RWPE1 (cell line): ENCODE results near the gene MED8.

Experiments used
- CTCF ChIA-PET: fragments of 350-600 bp; sonication (Branson Sonifier 250); formaldehyde crosslinking; extraction: SDS; loops from one replicate; lab custom pipeline; 2021; lab: Yijun Ruan, JAX
- POLR2A ChIA-PET: fragments of 400-600 bp; formaldehyde crosslinking; extraction: SDS; loops from one replicate; lab custom pipeline; 2020; ENCODE audit warnings: antibody characterized with exemption; ENCODE audit not compliant: low non-redundant PET; lab: Yijun Ruan, JAX
- DNase-seq: peaks from one replicate; pipeline ENCODE4 v3.0.0; 2012; ENCODE audit warnings: low spot score
- H3K27ac ChIP-seq: fragments of 450-650 bp; 2 replicates; pipeline ENCODE4 v1.5.1; 2017
- TF ChIP-seq, protein P1 (sequence below): fragments of 450-650 bp; conservative IDR thresholded peaks from 2 replicates; pipeline ENCODE4 v1.5.1; 2017; ENCODE audit warnings: low read depth, mild to moderate bottlenecking

Gene MED8

DNA sequence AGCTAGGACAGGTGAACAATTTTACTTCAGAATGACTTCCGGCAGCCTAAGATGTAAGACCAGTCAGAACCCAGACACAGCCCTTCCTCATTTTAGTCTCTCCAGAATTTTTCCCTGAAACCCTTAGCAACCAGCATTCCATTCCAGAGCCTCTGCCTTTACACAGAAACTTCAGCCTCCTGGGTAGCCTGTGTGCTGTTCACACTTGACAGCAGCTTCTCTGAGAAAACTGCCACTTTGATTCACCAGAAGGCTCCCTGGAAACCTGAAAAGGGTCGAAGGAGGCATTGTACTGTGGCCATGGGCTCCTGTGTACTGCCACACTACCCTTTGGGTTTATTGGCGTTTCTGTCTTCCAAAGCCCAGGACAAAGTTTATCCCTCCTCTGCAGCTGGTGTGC, 46.8 kb upstream of the MED8 start:
- H3K27ac ChIP-seq: no peak overlapping the region
- ChIA-PET CTCF (no interaction called here), POLR2A (no interaction called here)
- TF ChIP-seq, protein P1, sequence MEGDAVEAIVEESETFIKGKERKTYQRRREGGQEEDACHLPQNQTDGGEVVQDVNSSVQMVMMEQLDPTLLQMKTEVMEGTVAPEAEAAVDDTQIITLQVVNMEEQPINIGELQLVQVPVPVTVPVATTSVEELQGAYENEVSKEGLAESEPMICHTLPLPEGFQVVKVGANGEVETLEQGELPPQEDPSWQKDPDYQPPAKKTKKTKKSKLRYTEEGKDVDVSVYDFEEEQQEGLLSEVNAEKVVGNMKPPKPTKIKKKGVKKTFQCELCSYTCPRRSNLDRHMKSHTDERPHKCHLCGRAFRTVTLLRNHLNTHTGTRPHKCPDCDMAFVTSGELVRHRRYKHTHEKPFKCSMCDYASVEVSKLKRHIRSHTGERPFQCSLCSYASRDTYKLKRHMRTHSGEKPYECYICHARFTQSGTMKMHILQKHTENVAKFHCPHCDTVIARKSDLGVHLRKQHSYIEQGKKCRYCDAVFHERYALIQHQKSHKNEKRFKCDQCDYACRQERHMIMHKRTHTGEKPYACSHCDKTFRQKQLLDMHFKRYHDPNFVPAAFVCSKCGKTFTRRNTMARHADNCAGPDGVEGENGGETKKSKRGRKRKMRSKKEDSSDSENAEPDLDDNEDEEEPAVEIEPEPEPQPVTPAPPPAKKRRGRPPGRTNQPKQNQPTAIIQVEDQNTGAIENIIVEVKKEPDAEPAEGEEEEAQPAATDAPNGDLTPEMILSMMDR: no peak
- no peak for DNase-seq

DNA sequence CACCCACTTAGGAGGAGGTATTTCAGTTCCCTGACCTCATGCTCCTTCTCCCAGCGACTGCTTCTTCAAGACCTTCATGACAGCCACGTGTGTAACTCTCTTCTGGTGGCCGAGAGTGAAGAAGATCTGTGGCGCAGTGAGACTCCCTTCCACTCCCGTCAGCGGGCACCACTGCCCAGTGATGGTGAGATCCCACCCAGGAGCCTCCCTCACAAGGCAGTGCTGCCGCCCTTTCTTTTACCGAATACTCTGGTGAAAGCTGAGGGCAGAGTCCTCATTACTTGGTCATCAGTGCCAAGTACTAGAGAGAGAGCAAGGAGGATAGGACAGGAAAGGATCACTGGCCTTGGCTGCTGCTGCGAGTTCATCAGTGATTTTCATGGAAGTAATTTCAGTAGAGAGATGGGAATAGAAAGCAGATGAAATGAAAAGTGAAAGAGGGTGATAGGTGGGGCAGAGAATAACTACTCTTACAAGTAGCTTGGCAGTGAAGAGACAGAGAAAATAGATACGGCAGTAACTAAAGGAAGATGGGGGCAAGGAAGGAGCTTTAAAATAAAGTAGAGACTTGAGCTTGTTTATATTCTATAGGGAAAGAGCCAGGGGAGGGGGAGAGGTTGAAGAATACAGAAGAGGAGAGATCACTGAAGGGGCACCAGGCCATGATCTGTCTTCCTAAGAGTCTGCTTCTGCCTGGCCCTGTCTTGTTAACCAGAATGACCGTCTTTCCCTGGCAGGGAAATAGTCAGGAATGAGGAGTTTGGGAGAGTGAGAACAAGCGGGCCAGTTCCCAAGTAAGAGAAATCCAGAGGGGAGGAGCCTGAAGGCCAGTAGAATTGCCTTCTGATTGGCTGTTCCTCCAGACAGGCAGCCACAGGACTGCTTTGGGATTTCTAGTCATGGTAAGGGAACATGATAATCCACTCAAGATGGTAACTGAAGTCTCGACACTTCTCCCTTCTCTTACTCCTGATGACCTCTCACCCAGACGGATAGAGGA, 45.8 kb upstream of the MED8 start:
- DNase-seq: no peak
- POLR2A ChIA-PET: no interaction called here
- CTCF ChIA-PET: interaction anchor here (0.6 kb wide), 1 partner anchor 206 kb away, joined by 3 read pairs; no protein-coding TSS in a partner anchor

DNA sequence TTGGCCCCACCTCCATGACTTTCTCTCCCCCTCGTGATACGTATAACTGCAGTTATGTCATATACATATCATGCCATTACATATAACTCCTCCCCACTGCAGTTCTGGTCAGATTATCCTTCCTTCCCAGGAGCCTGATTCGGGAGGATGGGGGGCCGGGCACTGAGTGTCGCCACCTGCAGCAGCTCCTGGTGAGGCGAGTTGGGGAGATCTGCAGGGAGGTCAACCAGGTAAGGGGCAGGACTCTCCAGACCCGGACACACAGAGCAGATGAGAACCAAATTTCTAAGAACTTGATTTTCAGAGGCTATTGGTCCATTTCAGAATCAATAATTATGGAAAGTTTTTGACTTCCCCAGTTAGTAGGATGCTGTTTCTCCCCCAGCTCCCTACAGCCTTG, 44.7 kb upstream of the MED8 start:
- POLR2A ChIA-PET: no interaction called here
- CTCF ChIA-PET: interaction anchor here (0.7 kb wide), 1 partner anchor 521 kb away, joined by 4 read pairs; no protein-coding TSS in a partner anchor
- no peak overlapping the region for H3K27ac ChIP-seq
- TF ChIP-seq, protein P1: no peak
- DNase-seq: no peak

More for the DNA sequence above, 45.8 kb upstream of the MED8 start:
- TF ChIP-seq, protein P1: no peak
- no peak overlapping the region for H3K27ac ChIP-seq

DNA sequence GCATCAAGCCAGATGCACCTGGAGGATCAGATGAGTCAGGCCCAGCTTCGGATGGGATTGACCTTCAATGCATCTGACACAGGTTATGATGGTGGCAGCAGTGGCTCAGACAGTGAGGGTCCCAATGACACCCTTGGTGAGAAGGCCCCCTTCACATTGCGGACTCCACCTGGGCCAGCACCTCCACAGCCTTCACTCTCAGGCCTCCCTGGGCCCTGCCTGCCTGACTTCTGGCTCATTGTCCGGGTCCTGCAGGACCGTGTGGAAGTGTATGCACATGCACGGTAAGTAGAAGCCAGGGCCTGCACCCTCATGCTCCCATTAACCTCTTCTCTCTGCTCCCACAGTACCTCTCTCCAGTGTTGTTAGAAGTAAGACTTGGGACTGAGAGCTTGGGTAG, 43.3 kb upstream of the MED8 start:
- ChIA-PET POLR2A (no interaction called here), CTCF (no interaction called here)
- TF ChIP-seq, protein P1: no peak
- no peak overlapping the region for H3K27ac ChIP-seq
- no peak for DNase-seq

DNA sequence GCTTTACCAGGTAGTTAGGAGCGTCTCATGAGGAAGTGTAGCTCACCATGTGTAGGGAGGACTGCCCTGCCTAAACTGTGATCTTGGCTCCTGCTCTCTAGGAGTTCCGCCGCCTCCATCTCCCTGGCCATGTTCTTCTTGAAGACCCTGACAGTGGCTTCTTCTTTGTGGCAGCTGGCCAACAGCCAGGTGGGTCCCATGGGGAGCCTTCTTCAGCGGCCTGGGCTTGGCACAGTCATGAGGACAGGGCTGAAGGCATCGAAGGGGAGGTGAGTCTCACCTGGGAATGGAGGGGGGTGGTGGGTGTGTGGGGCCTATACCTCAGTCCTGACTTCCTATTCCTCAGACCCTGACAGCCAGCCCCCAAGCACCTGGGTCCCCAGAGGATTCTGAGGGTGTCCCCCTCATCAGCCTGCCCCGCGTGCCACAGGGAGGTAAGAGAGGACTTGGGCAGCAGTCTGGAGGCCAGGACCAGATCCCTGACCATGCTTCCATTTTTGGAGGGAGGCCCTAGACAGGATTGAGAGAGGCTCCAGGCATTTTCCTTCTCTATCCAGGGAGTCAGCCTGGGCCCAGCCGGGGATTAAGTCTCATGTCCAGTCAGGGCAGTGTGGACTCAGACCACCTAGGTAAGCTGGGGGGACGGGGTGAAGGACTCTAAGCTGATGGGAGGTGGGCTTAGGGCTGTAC, 42.7 kb upstream of the MED8 start:
- H3K27ac ChIP-seq: no peak overlapping the region
- DNase-seq: no peak
- CTCF ChIA-PET: no interaction called here
- TF ChIP-seq, protein P1: no peak
- POLR2A ChIA-PET: no interaction called here

DNA sequence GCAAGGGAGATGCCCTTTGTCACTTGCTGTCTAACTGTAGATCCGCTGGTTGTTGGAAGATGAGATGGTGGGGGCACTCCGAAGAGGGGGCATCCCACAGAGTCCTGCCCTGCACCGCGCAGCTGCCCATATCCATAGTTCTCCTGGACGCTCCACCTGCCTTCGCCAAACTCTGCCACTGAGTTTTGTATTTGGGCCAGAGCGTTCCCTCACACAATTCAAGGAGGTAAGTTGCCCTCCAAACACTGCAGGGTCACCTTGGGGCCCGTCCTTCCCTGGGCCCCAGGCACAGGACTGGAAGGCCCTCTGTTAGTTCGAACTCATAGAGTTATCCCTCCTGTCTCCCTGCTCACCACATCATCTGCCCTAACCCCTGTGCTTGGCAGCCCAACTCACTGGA, 42.1 kb upstream of the MED8 start:
- DNase-seq: no peak
- ChIA-PET POLR2A (no interaction called here), CTCF (no interaction called here)
- TF ChIP-seq, protein P1: no peak
- no peak overlapping the region for H3K27ac ChIP-seq
